Spleen (tissue), 11 donors: Measurements from ENCODE around the gene CNNM3. TPM values are rescaled to one million over a fixed set of nuclear protein-coding genes. Genes with fewer than 3 reads are reported as not detected.

Source experiments
- DNase-seq: peaks from one replicate; pipeline ENCODE4 v3.0.0-alpha.2; 2020
- H3K27ac ChIP-seq, 8 donors: fragments of 200-600 bp; sonication (generic) in 7 of 8; 1 replicate in 4 of 8; 2 replicates in 4 of 8; pipeline versions ENCODE4 v1.5.0 to v1.8.0; 2016 to 2021; ENCODE audit warnings: inconsistent platforms in 4 of 8, mild to moderate bottlenecking in 4 of 8, moderate library complexity in 1 of 8
- H3K27me3 ChIP-seq, 7 donors: fragments of 200-600 bp; sonication (generic) in 6 of 7; replicated peaks in 1 of 7; 1 replicate in 4 of 7; 2 replicates in 3 of 7; pipeline versions ENCODE4 v1.5.0 to v1.8.0; 2016 to 2021; ENCODE audit warnings: inconsistent platforms in 3 of 7, mild to moderate bottlenecking in 1 of 7
- H3K36me3 ChIP-seq, 6 donors: fragments of 200-600 bp; sonication (generic) in 5 of 6; 1 replicate in 4 of 6; 2 replicates in 2 of 6; pipeline versions ENCODE4 v1.5.0 to v1.8.0; 2016 to 2021; ENCODE audit warnings: inconsistent platforms in 2 of 6
- H3K4me1 ChIP-seq, 6 donors: fragments of 200-600 bp; sonication (generic) in 5 of 6; 1 replicate in 3 of 6; 2 replicates in 3 of 6; pipeline versions ENCODE4 v1.5.0 to v1.8.0; 2016 to 2021; ENCODE audit warnings: inconsistent platforms in 3 of 6
- H3K4me3 ChIP-seq, 8 donors: fragments of 200-600 bp; sonication (generic) in 7 of 8; 1 replicate in 4 of 8; 2 replicates in 4 of 8; pipeline versions ENCODE4 v1.5.0 to v1.8.0; 2016 to 2021; ENCODE audit warnings: inconsistent platforms in 4 of 8, mild to moderate bottlenecking in 4 of 8, moderate library complexity in 2 of 8
- H3K9me3 ChIP-seq, 8 donors: fragments of 200-600 bp; sonication (generic) in 7 of 8; 1 replicate in 4 of 8; 2 replicates in 4 of 8; pipeline versions ENCODE4 v1.5.0 to v1.8.0; 2016 to 2021; ENCODE audit warnings: inconsistent platforms in 4 of 8
- CTCF ChIP-seq, 11 experiments: fragments of 200-600 bp in 7 of 11; fragments of 450-650 bp in 4 of 11; sonication (generic) in 4 of 11; IDR thresholded peaks in 8 of 11; conservative IDR thresholded peaks in 3 of 11; 1 replicate in 7 of 11; 2 replicates in 4 of 11; pipeline versions ENCODE4 v1.4.0 to v1.8.0; 2016 to 2021; ENCODE audit warnings: antibody characterized with exemption in 11 of 11, inconsistent platforms in 4 of 11, mild to moderate bottlenecking in 1 of 11
- POLR2A ChIP-seq, 3 donors: fragments of 450-650 bp; IDR thresholded peaks; one replicate each; pipeline ENCODE4 v1.5.1; 2017; ENCODE audit warnings: antibody characterized with exemption in 3 of 3, mild to moderate bottlenecking in 1 of 3
- POLR2AphosphoS5 ChIP-seq, 3 donors: sonication (generic); formaldehyde crosslinking; IDR thresholded peaks; one replicate each; pipeline ENCODE4 v1.5.1; 2017; ENCODE audit warnings: antibody characterized with exemption in 3 of 3
- WGBS, 5 donors: extraction: QIAGEN DNeasy Blood & Tissue Kit in 3 of 5; methylation state at CpG; one replicate each; pipeline versions ENCODE4 v1.1.5 to v1.1.7; 2013 to 2018; 5-methylcytosine and 5-hydroxymethylcytosine counted together
- intact Hi-C: fragments of 100-400 bp; cut with DNase I; formaldehyde crosslinking; loops from one replicate; pipeline ENCODE4 v1.15.0; 2023; ENCODE audit warnings: low total_unique reads
- polyA plus RNA-seq, 3 donors: library from polyadenylated mRNA; stranded (reverse); fragments of 200-250 nt; gene quantifications; one replicate each; pipeline ENCODE4 v1.2.1, GENCODE V29; 2013
- total RNA-seq, 7 donors: library from RNA; depleted of rRNA in 3 of 7; stranded (reverse); fragments of >200 nt in 3 of 7; fragmentation: NEBNext Ultra II Directional in 4 of 7; extraction: Animal tissue kit (Norgen Biotek cat#: 25700) in 4 of 7; gene quantifications; one replicate each; pipeline versions ENCODE4 v1.1.0 to v1.2.1, GENCODE V29; 2016 to 2021
- donor health status: healthy with polysubstance abuse.
- donor health status: DM: no; HTN: no; CAD: no; lungs with moderate emphysema.
- donor health status: DM: no; HTN: no; CAD: no.
- donor health status: Bipolar disorder and iron deficiency.
- donor health status: healthy.
- donor health status: DM: no; HTN: no; CAD: no.
- donor health status: DM: yes; HTN: yes; CAD: no.

The CNNM3 gene
- total and polyA plus RNA-seq, 10 donors = 3.7 to 37.8 (median 23.2) TPM

- DNase-seq = no peak
- Histone ChIP-seq H3K4me1 (peaks cover 4 to 47% (median 28%) of the 10 kb centered on the region in 6 donors), H3K9me3 (no peaks in the 10 kb centered on the region), H3K27ac (peak overlapping the region in 6 of 8 donors; percentile 13 to 51 (median 43)), H3K36me3 (peaks cover 0 to 41% (median 6%) of the 10 kb centered on the region in 6 donors), H3K4me3 (no peak overlapping the region), H3K27me3 (no peaks in the 10 kb centered on the region)
- WGBS, 5 donors = 77 to 87% (median 78%) methylated on average over 10 to 12 of the region's 12 CpGs
- no peak for TF ChIP-seq POLR2A (IDR thresholded peaks at IDR 0.05)
- peak in 1 of 3 donors; percentile 25 for TF ChIP-seq POLR2AphosphoS5 (IDR thresholded peaks at IDR 0.05)
- intact Hi-C loops = no loop called here
These were observed 5.9 kb upstream of the CNNM3 start for GRCh38 chr2:96809951-96810782.

GRCh38 chr2:96810783-96811192, 5.3 kb upstream of the CNNM3 start:
- 85 to 98% (median 95%) methylated on average over 5 of the region's 5 CpGs for WGBS, 5 donors
- Histone ChIP-seq H3K27me3 (no peaks in the 10 kb centered on the region), H3K36me3 (peaks cover 0 to 41% (median 6%) of the 10 kb centered on the region in 6 donors), H3K4me1 (peaks cover 5 to 51% (median 31%) of the 10 kb centered on the region in 6 donors), H3K27ac (no peak overlapping the region), H3K9me3 (no peaks in the 10 kb centered on the region), H3K4me3 (no peak overlapping the region)
- intact Hi-C loops = no loop called here
- no peak for TF ChIP-seq POLR2AphosphoS5 (IDR thresholded peaks at IDR 0.05)
- TF ChIP-seq CTCF (IDR thresholded peaks at IDR 0.05 in 8 of 11, conservative IDR thresholded peaks at IDR 0.05 in 3 of 11) = no peak
- no peak for TF ChIP-seq POLR2A (IDR thresholded peaks at IDR 0.05)
- no peak for DNase-seq

GRCh38 chr2:96811917-96812316, 4.2 kb upstream of the CNNM3 start:
- no peak for DNase-seq
- intact Hi-C loops = no loop called here
- Histone ChIP-seq H3K27ac (no peak overlapping the region), H3K36me3 (peaks cover 0 to 41% (median 6%) of the 10 kb centered on the region in 6 donors), H3K4me1 (peaks cover 5 to 40% (median 23%) of the 10 kb centered on the region in 6 donors), H3K27me3 (no peaks in the 10 kb centered on the region), H3K4me3 (no peak overlapping the region), H3K9me3 (no peaks in the 10 kb centered on the region)
- TF ChIP-seq POLR2AphosphoS5 (IDR thresholded peaks at IDR 0.05) (no peak), CTCF (IDR thresholded peaks at IDR 0.05 in 8 of 11, conservative IDR thresholded peaks at IDR 0.05 in 3 of 11) (no peak), POLR2A (IDR thresholded peaks at IDR 0.05) (no peak)
- WGBS, 5 donors = 61 to 77% (median 64%) methylated on average over 3 of the region's 3 CpGs

- WGBS, 5 donors = 90 to 96% (median 93%) methylated on average over 4 of the region's 4 CpGs
- Histone ChIP-seq H3K36me3 (peaks cover 0 to 40% (median 6%) of the 10 kb centered on the region in 6 donors), H3K4me3 (no peak overlapping the region), H3K27ac (no peak overlapping the region), H3K9me3 (no peaks in the 10 kb centered on the region), H3K27me3 (no peaks in the 10 kb centered on the region), H3K4me1 (peaks cover 21 to 43% (median 30%) of the 10 kb centered on the region in 6 donors)
- TF ChIP-seq POLR2A (IDR thresholded peaks at IDR 0.05) = no peak
- TF ChIP-seq CTCF (IDR thresholded peaks at IDR 0.05 in 8 of 11, conservative IDR thresholded peaks at IDR 0.05 in 3 of 11) = no peak
- no peak for TF ChIP-seq POLR2AphosphoS5 (IDR thresholded peaks at IDR 0.05)
- intact Hi-C loops = no loop called here
- no peak for DNase-seq
These were observed 2.4 kb upstream of the CNNM3 start for GRCh38 chr2:96813656-96814055.
